ENCODE results near the gene LPP.

Gene LPP

DNA sequence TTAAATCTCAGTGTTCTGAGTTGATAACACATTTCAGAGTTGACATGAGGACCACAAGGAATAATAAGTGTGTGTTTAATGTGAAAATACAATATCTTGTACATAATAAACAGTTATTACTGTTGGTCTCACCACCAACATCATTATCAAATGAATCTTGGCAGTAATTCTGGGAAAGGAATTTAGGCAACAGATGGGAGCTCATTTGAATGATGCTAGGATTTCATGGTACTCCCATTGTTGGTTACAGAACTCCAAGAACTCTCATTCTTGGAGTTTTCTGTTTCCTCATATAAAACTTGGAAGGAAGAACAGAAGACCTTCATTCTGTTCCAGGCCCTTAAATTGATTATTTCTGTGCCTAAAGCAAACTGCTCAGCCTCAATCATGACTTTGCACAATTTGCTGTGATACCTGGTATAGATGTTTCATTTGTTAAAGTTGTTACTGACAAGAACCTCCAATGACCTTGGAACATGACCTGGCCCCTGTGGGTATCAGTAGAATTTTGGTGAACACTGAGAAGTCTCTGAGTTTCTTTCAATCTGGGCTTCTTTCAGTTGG, 385.8 kb downstream of the LPP start:
- TF ChIP-seq POLR2AphosphoS5 (IDR thresholded peaks at IDR 0.05; ENCODE audit: low read depth, low read length) (no peak), TAF1 (IDR thresholded peaks at IDR 0.05; ENCODE audit: borderline replicate concordance, insufficient read depth, low read length) (no peak), FOXP2 (optimal IDR thresholded peaks at IDR 0.05; ENCODE audit: borderline replicate concordance, extremely low read depth, extremely low read length, insufficient read depth) (no peak), SIN3A (IDR thresholded peaks at IDR 0.05; ENCODE audit: borderline replicate concordance, insufficient read depth, low read length) (no peak)
- TF ChIP-seq, protein P1, sequence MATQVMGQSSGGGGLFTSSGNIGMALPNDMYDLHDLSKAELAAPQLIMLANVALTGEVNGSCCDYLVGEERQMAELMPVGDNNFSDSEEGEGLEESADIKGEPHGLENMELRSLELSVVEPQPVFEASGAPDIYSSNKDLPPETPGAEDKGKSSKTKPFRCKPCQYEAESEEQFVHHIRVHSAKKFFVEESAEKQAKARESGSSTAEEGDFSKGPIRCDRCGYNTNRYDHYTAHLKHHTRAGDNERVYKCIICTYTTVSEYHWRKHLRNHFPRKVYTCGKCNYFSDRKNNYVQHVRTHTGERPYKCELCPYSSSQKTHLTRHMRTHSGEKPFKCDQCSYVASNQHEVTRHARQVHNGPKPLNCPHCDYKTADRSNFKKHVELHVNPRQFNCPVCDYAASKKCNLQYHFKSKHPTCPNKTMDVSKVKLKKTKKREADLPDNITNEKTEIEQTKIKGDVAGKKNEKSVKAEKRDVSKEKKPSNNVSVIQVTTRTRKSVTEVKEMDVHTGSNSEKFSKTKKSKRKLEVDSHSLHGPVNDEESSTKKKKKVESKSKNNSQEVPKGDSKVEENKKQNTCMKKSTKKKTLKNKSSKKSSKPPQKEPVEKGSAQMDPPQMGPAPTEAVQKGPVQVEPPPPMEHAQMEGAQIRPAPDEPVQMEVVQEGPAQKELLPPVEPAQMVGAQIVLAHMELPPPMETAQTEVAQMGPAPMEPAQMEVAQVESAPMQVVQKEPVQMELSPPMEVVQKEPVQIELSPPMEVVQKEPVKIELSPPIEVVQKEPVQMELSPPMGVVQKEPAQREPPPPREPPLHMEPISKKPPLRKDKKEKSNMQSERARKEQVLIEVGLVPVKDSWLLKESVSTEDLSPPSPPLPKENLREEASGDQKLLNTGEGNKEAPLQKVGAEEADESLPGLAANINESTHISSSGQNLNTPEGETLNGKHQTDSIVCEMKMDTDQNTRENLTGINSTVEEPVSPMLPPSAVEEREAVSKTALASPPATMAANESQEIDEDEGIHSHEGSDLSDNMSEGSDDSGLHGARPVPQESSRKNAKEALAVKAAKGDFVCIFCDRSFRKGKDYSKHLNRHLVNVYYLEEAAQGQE (IDR thresholded peaks at IDR 0.05; ENCODE audit: insufficient read depth in 1 of 2, low read depth in 2 of 2, low read length in 2 of 2) = no peak

- TF ChIP-seq, protein P1 (IDR thresholded peaks at IDR 0.05; ENCODE audit: insufficient read depth in 1 of 2, low read depth in 2 of 2, low read length in 2 of 2) = no peak
- no peak for TF ChIP-seq POLR2AphosphoS5 (IDR thresholded peaks at IDR 0.05; ENCODE audit: low read depth, low read length)
- TF ChIP-seq TAF1 (IDR thresholded peaks at IDR 0.05; ENCODE audit: borderline replicate concordance, insufficient read depth, low read length) = no peak
- no peak for TF ChIP-seq SIN3A (IDR thresholded peaks at IDR 0.05; ENCODE audit: borderline replicate concordance, insufficient read depth, low read length)
- TF ChIP-seq FOXP2 (optimal IDR thresholded peaks at IDR 0.05; ENCODE audit: borderline replicate concordance, extremely low read depth, extremely low read length, insufficient read depth) = no peak
These were observed 388.2 kb downstream of the LPP start for GRCh38 chr3:188542196-188542595.

GRCh38 chr3:188544012-188544411, 390.1 kb downstream of the LPP start:
- no peak for TF ChIP-seq TAF1 (IDR thresholded peaks at IDR 0.05; ENCODE audit: borderline replicate concordance, insufficient read depth, low read length)

GRCh38 chr3:188546835-188547670, 393.1 kb downstream of the LPP start:
- TF ChIP-seq, protein P1 (IDR thresholded peaks at IDR 0.05; ENCODE audit: insufficient read depth in 1 of 2, low read depth in 2 of 2, low read length in 2 of 2) = no peak
- TF ChIP-seq SIN3A (IDR thresholded peaks at IDR 0.05; ENCODE audit: borderline replicate concordance, insufficient read depth, low read length) (no peak), TAF1 (IDR thresholded peaks at IDR 0.05; ENCODE audit: borderline replicate concordance, insufficient read depth, low read length) (no peak), FOXP2 (optimal IDR thresholded peaks at IDR 0.05; ENCODE audit: borderline replicate concordance, extremely low read depth, extremely low read length, insufficient read depth) (no peak), POLR2AphosphoS5 (IDR thresholded peaks at IDR 0.05; ENCODE audit: low read depth, low read length) (no peak)

- TF ChIP-seq TAF1 (IDR thresholded peaks at IDR 0.05; ENCODE audit: borderline replicate concordance, insufficient read depth, low read length) (no peak), FOXP2 (optimal IDR thresholded peaks at IDR 0.05; ENCODE audit: borderline replicate concordance, extremely low read depth, extremely low read length, insufficient read depth) (no peak), SIN3A (IDR thresholded peaks at IDR 0.05; ENCODE audit: borderline replicate concordance, insufficient read depth, low read length) (no peak), POLR2AphosphoS5 (IDR thresholded peaks at IDR 0.05; ENCODE audit: low read depth, low read length) (no peak)
- TF ChIP-seq, protein P1 (IDR thresholded peaks at IDR 0.05; ENCODE audit: insufficient read depth in 1 of 2, low read depth in 2 of 2, low read length in 2 of 2) = no peak
These were observed 399.6 kb downstream of the LPP start for GRCh38 chr3:188553569-188553968.
